ENCODE data around the gene KEAP1.
"Not testable (repeated sequence)": the region's sequence is repeated elsewhere in the genome, so short reads cannot be mapped to it uniquely, and the experiment has no call there.

KEAP1 gene

DNA sequence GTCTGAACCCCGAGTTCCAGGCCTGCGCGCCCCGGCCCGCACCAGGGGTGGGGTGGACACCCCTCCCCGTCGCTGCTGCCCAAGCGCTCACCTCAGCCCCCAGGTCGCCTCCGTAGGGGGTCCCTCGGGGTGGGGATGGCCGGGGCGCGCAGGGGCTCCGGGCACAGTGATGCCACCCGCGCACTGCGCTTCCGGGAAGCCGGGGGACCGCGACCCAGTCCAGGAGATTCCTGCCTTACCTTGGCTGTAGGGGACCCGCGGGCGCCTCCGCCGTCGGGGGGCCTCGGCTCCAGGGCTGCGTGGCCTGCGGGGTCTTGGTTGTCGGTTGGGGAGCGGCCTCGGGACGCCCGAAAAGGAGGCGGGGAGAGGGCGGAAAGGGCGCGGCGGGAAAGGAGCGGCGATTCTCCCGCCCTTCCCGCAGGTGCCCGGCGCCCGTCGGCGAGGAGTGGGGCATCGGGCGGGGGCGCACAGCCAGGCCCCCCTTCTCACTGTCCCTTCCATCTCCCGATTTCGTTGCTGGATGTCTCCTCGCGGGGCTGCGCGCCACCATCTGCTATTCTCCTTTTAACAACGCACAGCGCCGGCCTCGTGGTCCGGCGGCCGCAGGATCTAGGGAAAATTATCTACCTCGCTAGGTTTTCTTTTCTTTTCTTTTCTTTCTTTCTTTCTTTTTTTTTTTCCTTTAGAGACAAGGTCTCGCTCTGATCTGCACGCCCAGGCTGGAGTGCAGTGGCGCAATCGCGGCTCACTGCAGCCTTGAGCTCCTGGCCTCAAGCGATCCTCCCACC lies at the start of gene KEAP1:
Gene KEAP1 (minus strand): TSS at position 355 of the 788 bp plus-strand sequence. CDS start 3,323 bp downstream, outside the sequence.
- DNase-seq, result peak; percentile 51

DNA sequence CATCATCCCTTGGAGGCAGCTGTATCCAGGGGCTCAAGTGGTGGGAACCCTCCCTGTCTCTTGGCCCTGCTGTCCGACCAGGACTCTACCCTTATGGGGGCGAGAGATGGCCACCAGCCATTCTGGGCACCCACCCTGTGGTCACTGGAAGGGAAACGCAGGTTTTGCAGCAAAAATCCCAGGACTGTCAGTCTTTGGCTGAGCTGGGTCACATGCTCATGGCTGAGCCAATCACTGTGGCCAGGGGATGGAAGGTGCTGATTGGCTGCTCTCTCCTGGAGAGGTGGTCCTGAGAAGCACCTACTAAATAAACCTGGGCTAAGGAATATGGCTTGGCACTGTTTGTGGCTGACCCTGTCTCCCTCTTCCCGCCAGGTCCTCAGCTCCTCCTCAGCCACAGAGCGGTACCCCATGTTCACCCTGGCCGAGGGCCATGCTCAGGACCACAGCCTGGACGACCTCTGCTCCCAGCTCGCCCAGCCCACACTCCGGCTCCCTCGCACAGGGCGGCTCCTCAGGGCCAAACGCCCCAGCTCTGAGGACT lies 49.4 kb upstream of the KEAP1 start:
- peak; percentile 19 for DNase-seq

DNA sequence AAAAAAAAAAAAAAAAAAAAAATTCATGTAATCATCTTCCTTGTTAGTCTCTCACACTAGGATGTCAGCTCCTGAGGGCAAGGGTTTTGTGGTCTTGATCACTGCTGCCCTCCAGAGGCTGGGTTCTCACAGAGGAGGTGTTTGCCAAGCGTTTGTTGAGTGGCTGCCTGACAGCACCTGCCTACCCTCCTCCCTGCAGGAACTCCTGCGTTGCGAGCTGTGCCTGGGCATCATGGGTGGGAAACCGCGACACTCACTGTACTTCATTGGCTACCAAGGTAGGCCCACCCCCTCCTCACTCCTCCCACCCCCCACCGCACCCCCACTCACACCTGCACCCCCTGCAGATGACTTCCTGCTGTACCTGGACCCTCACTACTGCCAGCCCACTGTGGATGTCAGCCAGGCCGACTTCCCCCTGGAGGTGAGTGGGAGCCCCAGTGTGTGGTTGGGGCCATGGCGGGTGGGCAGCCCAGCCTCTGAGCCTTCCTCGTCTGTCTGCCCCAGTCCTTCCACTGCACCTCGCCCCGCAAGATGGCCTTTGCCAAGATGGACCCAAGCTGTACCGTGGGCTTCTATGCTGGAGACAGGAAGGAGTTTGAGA lies 48.6 kb upstream of the KEAP1 start:
- DNase-seq, result peak; percentile 37

DNA sequence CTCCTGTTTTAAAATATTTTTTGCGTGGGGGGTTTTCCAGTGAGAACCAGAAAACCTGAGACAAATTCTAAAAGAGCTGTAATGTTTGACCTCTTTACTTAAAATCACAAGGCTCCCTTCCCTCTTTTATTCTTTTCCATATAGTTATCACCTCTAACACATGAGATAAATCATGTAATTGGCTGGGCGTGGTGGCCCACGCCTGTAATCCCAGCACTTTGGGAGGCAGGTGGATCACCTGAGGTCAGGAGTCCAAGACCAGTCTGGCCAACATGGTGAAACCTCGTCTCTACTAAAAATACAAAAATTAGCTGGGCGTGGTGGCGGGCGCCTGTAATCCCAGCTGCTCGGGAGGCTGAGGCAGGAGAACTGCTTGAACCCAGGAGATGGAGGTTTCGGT lies 47.9 kb upstream of the KEAP1 start:
- DNase-seq, result not testable (repeated sequence)

DNA sequence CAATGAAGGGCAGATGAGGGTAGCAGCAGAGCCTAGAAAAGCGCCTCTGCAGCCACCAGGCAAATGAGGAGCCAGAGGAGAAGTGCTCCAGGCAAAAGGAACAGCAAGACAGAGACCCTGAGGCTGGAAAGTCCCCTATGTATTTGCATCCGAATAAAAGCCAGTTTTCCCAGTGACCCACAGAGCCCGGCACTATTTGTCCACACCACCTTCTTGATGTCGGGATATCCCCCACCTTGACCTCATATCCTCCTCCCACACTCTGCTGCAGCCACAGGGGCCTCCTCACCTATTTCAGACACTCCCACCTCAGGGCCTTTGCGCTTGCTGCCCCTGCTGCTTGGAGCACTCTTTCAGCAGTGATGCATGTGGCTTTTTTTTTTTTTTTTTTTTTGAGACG lies 47.2 kb upstream of the KEAP1 start:
- DNase-seq, result no peak

DNA sequence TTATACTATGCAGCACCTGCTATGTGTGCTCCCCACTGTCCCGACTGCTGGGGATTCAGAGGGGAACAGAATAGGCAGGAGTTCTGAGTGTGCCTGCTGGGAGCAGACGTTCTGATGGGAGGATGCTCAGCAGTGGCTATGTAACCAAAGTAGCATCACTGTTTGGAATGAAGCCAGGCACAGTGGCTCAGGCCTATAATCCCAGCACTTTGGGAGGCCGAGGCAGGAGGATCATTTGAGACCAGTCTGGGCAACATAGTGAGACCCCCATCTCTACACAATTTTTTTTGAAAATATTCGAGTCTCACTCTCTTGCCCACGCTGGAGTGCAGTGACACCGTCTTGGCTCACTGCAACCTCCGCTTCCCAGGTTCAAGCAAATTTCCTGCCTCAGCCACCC lies 46.6 kb upstream of the KEAP1 start:
- DNase-seq, result no peak

DNA sequence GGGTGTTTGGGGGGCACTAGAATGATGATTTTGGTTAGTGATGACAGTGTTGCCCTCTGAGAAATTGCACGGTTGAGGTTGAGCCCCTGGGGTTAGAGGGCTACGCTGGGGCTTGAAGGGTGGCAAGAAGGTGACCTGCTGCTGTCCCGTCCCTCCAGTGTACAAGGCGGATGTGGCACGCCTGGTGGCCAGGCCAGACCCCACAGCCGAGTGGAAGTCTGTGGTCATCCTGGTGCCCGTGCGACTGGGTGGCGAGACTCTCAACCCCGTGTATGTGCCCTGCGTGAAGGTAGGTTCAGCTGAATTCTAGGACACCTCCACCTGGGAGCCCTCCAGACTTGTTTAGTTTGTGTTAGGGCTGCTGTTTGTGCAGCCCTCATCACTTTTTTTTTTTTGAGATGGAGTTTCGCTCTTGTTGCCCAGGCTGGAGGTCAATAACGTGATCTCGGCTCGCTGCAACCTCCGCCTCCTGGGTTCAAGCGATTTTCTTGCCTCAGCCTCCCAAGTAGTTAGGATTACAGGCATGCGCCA lies 45.7 kb upstream of the KEAP1 start:
- DNase-seq, result no peak

DNA sequence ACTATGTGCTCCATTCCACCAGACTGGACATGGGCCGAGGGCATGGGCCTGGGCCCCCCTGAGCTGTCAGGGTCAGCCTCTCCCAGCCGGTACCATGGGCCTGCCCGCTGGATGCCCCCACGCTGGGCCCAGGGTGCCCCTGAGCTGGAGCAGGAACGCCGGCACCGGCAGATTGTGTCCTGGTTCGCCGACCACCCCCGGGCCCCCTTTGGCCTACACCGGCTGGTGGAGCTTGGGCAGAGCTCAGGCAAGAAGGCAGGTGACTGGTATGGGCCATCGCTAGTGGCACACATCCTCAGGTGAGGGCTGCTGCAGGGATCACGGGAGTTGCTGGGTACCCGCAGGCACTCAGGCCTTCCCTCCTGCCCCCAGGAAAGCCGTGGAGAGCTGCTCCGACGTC lies 43.7 kb upstream of the KEAP1 start:
- DNase-seq, result no peak

DNA sequence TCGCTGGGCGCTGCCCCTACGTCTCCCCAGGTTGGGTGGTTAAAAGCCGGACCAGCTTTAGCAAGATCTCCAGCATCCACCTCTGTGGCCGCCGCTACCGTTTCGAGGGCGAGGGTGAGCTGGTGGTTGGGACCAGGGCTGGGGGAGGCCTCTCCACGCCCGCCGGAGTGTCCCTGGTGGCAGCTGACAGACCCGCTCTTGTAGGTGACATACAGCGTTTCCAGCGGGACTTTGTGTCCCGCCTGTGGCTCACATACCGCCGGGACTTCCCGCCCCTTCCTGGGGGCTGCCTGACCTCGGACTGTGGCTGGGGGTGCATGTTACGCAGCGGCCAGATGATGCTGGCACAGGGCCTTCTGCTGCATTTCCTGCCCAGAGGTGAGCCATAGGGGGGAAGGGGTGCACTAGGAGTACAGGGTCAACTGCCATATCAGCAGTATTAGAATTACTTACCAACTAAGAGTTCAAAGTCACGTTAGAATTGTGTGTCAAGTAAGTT lies 41.6 kb upstream of the KEAP1 start:
- peak; percentile 7 for DNase-seq

DNA sequence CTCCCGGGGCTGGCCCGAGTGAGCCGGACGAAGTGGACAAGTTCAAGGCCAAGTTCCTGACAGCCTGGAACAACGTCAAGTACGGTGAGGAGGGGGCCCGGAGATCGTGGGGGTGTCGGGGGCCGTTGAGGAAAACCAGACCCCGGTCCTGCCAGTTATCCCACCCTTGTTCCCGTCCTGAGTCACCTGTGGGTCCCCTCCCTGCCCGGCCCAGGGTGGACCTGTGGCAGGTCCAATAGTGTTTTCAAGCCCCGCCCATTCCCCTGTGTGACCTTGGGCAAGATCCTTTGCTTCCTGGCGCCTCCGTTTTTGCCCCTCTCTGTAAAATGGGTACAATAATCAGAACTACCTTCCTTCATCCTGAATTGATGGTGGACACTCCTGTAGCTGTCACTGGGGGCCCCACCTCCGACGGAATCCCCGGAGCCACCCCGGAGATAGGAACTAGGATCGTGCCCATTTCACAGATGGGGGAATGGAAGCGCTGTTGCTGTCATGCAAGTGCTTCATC lies 41.1 kb upstream of the KEAP1 start:
- peak; percentile 29 for DNase-seq

DNA sequence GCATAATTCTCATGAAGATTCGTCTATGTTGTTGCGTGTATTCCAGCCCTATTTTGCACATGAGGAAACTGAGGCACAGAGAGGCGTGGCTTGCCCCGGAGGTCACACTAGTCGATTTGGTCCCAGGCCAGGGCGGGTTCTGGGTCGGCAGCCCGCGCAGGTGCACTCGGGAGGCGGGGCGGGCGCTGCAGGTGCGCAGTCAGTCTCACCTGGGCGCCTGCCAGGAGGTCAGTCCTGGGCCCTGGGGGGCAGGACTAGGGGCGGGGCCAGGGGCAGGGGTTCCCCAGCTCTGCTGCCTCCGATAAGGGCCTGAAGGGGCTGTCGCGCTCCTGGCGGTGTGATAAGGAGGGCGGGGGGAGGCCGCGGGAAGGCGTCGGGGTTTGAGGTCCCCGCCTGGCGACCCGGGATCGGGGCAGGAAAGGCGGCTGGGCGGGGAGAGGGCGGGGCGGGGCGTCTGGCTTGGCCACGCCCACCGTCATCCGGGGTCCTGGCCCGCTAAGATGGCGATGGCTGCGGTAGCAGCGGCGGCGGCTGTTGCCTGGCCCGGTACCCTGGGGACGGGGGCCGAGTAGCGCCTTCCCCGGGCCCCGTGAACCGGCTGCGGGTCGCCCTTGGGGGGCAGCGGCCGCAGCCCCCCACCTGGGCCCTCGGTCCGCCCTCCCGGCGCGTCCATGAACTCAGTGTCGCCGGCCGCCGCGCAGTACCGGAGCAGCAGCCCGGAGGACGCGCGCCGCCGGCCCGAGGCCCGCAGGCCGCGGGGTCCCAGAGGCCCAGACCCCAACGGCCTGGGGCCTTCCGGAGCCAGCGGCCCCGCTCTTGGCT lies 40.5 kb upstream of the KEAP1 start, which contains the start of gene ATG4D:
Gene ATG4D (plus strand): TSS at position 485 of the 822 bp plus-strand sequence. CDS start 187 bp downstream, at position 672.
- DNase-seq, result peak; percentile 78

DNA sequence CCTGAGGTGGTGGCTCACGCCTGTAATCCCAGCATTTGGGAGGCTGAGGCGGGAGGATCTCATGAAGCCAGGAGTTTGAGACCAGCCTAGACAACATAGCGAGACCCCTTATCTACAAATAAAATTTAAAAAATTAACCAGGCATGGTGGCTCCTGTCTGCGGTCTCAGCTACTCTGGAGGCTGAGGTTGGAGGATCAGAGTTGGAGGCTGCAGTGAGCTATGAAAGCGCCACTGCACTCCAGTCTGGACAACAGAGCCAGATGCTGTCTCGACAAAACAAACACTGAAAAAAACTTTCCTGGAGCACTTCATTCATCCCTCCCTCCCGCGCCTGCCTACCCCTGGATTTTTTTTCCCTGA lies 39.9 kb upstream of the KEAP1 start:
- DNase-seq, result no peak

DNA sequence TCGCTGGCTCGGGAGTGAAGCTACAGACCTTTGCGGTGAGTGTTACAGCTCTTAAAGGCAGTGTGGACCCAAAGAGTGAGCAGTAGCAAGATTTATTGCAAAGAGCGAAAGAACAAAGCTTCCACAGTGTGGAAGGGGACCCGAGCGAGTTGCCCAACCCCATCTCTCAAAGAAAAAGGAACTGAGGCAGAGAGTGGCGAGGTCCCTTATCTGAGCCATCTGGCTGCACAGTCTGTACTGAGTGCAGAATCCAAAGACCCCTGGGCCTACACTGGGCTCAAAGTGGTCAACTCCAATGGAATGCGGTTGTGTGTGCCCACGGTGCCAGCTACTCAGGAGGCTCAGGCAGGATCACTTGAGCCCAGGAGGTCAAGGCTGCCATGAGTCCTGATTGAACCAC lies 35.9 kb upstream of the KEAP1 start:
- DNase-seq, result not testable (repeated sequence)

DNA sequence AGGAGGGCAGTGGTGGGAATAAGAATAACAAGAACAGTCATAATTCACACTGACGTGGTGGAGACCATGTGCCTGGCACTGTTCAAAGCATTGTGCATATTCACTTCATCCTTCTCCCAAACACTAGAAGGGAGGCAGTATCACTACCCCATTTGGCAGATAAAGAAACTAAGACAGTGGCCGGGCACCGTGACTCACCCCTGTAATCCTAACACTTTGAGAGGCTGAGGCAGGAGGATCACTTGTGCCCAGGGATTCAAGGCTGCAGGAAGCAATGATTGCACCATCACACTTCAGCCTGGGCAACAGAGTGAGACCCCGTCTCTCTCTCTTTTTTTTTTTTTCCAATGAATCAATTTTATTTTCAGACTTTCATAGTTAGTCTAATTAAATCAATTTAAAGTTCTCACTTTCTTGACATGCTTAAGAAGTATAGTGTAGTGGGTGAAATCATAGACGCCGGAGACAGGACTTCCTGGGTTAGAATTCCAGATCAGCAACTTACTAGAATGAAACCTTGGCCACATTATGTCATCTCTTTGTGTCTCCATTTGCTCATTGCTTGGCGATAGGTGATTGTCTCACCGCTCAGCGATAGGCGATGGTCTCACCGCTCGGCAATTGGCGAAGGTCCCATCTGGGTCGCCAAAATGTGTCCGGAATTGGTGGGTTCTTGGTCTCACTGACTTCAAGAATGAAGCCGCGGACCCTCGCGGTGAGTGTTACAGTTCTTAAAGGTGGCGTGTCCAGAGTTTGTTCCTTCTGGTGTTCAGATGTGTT lies 35.2 kb upstream of the KEAP1 start:
- no peak for DNase-seq

DNA sequence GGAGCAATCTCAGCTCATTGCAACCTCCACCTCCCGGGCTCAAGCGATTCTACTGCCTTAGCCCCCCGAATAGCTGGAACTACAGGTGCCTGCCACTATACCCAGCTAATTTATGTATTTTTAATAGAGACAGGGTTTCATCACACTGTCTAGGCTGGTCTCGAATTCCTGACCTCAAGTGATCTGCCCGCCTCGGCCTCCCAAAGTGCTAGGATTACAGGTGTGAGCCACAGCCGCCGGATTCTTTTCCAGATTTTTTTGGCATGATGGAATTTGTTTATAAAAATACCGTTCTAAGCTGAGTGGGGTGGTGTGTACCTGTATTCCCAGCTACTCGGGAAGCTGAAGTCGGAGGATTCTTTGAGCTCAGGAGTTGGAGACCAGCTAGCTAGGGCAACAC lies 34.5 kb upstream of the KEAP1 start:
- DNase-seq, result no peak

DNA sequence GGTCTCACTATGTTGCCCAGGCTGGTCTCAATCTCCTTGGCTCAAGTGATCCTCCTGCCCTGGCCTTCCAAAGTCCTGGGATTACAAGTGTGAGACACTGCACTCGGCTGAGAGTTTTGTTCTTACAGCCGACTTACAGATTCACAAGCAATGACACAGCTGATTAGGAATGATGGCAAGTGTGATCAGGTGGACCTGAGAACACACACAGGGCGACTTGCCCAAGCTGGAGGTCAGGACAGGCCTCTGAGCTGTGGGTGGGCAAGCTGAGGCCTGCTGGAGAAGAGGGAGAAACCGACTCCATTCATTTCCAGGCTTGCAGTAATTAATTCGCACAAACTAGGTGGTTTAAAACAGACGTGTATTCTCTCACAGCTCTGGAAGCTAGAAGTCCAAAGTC lies 32.5 kb upstream of the KEAP1 start:
- DNase-seq, result no peak

DNA sequence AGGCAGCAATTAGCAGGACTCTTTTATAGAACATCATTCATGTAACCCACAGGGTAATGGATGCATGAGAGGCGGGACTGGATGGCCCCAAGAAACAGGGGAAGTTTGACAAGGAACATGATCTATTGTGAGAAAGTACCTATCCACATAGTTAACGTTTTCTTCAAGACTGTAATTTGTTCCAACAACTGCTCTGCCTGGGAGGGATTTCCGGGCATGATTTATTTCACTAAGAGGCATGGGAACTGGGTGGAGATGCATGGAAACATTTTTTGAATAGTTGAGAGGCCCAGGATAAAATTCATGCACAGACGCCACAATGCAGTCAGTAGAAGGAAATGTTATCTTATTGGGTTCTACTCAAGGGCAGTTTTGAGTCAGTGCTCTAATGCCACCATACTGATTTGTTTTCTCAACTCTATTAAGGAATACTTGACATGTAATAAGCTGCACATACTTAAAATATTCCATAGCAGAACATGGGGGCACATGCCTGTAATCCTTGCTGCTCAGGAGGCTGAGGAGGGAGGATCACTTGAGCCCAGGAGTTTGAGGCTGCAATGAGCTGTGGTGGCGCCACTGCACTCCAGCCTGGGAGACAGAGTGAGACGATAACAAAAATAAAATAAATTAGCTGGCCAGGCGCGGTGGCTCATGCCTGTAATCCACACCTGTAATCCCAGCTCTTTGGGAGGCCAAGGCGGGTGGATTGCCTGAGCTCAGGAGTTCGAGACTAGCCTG lies 30.7 kb upstream of the KEAP1 start:
- DNase-seq, result no peak

DNA sequence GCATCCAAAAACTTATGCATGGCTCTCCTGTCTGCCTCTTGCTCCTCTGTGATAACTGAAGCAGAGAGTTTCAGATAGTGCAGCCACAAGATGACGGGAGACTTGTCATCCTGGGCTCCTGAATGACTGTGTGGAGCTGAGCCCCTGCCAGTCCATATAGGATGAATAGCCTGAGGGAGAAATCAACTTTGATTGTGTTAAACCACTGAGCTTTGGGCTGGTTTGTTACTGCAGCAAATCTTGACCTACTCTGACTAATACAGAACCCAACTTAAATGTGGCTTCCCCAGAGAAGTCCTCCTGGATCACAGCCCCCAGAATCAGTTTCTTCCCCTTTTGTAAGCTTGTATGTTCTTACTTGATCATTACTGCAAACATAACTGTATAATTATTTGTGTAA lies 29.3 kb upstream of the KEAP1 start:
- DNase-seq, result no peak

DNA sequence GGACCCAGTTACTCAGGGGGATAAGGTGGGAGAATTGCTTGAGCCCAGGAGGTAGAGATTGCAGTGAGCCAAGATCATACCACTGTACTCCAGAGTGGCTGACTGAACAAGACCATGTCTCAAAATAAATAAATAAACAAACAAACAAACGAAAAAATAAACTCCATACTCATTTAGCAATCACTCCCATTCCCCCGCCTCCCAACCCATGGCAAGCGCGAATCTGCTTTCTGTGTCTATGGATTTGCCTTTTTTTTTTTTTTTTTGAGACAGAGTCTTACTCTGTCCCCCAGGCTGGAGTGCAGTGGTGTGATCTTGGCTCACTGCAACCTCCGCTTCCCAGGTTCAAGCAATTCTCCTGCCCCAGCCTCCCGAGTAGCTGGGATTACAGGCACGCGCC lies 23.7 kb upstream of the KEAP1 start:
- not testable (repeated sequence) for DNase-seq

DNA sequence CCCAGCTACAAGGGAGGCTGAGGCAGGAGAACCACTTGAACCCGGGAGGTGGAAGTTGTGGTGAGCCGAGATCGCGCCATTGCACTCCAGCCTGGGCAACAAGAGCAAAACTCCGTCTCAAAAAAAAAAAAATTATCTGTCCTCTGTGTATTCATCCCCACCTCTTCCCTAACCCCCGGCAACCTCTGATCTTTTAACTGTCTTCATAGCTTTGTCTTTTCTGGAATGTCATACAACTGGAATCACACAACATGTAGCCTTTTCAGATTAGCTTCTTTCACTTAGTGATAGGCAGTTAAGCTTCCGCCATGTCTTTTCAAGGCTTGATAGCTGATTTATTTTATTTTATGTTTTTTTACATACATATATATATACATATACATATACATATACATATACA lies 22.5 kb upstream of the KEAP1 start:
- no peak for DNase-seq

DNA sequence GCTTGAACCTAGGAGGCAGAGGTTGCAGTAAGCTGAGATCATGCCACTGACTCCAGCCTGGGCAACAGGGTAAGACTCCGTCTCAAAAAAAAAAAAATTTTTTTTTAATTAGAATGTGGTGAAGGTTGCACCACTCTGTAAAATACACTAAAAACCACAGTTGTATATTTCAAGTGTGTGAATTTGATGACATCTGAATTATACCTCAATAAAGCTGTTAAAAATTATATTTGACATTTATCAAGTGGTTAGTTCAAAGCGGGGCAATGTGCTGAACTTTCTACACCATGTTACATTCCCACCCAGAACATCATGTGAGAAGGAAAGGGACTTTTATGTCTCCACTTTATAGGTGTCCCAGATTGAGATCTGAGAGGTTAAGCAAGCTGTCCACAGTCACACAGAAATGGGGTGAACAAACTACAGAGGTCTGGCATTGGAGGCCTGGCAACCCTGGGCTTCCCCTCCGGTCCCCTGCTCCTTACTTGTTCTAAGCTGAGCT lies 20.0 kb upstream of the KEAP1 start:
- DNase-seq, result no peak

Data from activated naive CD4-positive, alpha-beta T cell treated with Interleukin-2 at 50 U/mL for 16 hours (primary cell).